Common myeloid progenitor, CD34-positive (primary cell): ENCODE measurements around the gene XIRP1.
A peak's percentile ranks its signal among the peaks of the same experiment; 100 is the strongest.

Experiments used
- CTCF ChIA-PET: fragments of 350-600 bp; sonication (Branson Sonifier 250); formaldehyde crosslinking; loops from one replicate; lab custom pipeline; 2021; ENCODE audit warnings: antibody characterized with exemption; lab: Charles Lee
- POLR2A ChIA-PET: fragments of 350-600 bp; sonication (Branson Sonifier 250); formaldehyde crosslinking; loops from one replicate; lab custom pipeline; 2021; ENCODE audit warnings: antibody characterized with exemption; lab: Charles Lee
- DNase-seq, 3 donors: peaks; one replicate each; pipeline versions ENCODE4 v3.0.0 to v3.0.0-alpha.2; 2013
- H3K27ac ChIP-seq, 2 experiments: 1 replicate in 1 of 2; 2 replicates in 1 of 2; pipeline ENCODE4 v1.7.0; 2013; ENCODE audit warnings: inconsistent platforms in 2 of 2, low read length in 2 of 2, mild to moderate bottlenecking in 2 of 2, low read depth in 1 of 2, moderate library complexity in 1 of 2; ENCODE audit not compliant: severe bottlenecking in 2 of 2, insufficient read depth in 1 of 2, poor library complexity in 1 of 2
- H3K27me3 ChIP-seq, 5 experiments: replicated peaks in 2 of 5; 1 replicate in 3 of 5; 2 replicates in 2 of 5; pipeline versions ENCODE4 v1.6.1 to v1.7.0; 2013; ENCODE audit warnings: low read length in 4 of 5, mild to moderate bottlenecking in 2 of 5, moderate library complexity in 2 of 5, inconsistent platforms in 1 of 5; ENCODE audit not compliant: insufficient read depth in 5 of 5, control insufficient read depth in 4 of 5
- H3K36me3 ChIP-seq, 4 experiments: 1 replicate in 2 of 4; 2 replicates in 2 of 4; pipeline versions ENCODE4 v1.6.1 to v1.7.0; 2013; ENCODE audit warnings: low read length in 3 of 4, control low read depth in 1 of 4, mild to moderate bottlenecking in 1 of 4; ENCODE audit not compliant: control insufficient read depth in 4 of 4, insufficient read depth in 4 of 4
- H3K4me1 ChIP-seq, 4 experiments: 1 replicate in 3 of 4; 2 replicates in 1 of 4; pipeline versions ENCODE4 v1.6.1 to v1.7.1; 2013; ENCODE audit warnings: low read length in 3 of 4, mild to moderate bottlenecking in 3 of 4, control low read depth in 1 of 4, inconsistent platforms in 1 of 4, moderate library complexity in 1 of 4; ENCODE audit not compliant: control insufficient read depth in 4 of 4, insufficient read depth in 4 of 4; ENCODE audit errors: control extremely low read depth in 1 of 4
- H3K4me3 ChIP-seq, 7 experiments: 1 replicate in 4 of 7; 2 replicates in 3 of 7; pipeline versions ENCODE4 v1.5.1 to v1.7.0; 2013; ENCODE audit warnings: mild to moderate bottlenecking in 7 of 7, low read length in 6 of 7, moderate library complexity in 6 of 7, inconsistent platforms in 2 of 7, low read depth in 2 of 7, control low read depth in 1 of 7; ENCODE audit not compliant: insufficient read depth in 4 of 7, control insufficient read depth in 1 of 7; ENCODE audit errors: extremely low read depth in 1 of 7
- H3K9me3 ChIP-seq, 5 experiments: 1 replicate in 4 of 5; 2 replicates in 1 of 5; pipeline versions ENCODE4 v1.6.1 to v1.7.1; 2013; ENCODE audit warnings: low read length in 4 of 5, mild to moderate bottlenecking in 2 of 5, inconsistent platforms in 1 of 5, low read depth in 1 of 5, moderate library complexity in 1 of 5; ENCODE audit not compliant: control insufficient read depth in 4 of 5, insufficient read depth in 2 of 5; ENCODE audit errors: control extremely low read depth in 1 of 5
- WGBS: methylation state at CpG from one replicate; pipeline ENCODE4 v1.1.5; 2013; ENCODE audit not compliant: insufficient coverage; 5-methylcytosine and 5-hydroxymethylcytosine counted together

The XIRP1 gene

DNA sequence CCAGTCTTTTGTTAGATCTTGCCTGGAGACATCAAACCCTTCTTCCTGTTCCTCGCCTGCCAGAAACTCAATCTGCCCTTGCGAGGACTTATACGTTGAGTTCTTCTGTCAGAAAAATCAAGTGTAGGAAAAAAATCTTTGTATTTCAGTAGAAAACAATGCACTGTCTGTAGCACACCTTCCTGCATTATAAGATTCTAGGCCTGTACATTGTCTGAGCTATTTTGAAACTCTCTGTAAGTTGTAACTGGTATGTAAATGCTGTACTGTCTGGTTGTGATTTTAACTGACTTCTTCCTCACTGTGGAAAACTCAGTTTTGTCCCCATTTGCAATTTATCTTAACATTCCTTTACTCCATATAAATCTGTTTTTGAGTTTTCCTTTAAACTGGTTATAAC, 17.7 kb upstream of the XIRP1 start:
- DNase-seq: no peak
- Histone ChIP-seq H3K36me3 (no peaks in the 10 kb centered on the region), H3K4me1 (peaks cover 0 to 21% (median 4%) of the 10 kb centered on the region in 4 experiments), H3K27ac (no peak overlapping the region), H3K4me3 (no peak overlapping the region), H3K27me3 (no peaks in the 10 kb centered on the region), H3K9me3 (no peaks in the 10 kb centered on the region)
- WGBS: 100% methylated on average over 2 of the region's 3 CpGs
- ChIA-PET CTCF (interaction anchor here (1.1 to 10.0 kb wide), 11 partner anchors 8 to 79 kb away, joined by 3 to 94 read pairs (median 5); partner anchors contain the start of gene XIRP1), POLR2A (no interaction called here)

DNA sequence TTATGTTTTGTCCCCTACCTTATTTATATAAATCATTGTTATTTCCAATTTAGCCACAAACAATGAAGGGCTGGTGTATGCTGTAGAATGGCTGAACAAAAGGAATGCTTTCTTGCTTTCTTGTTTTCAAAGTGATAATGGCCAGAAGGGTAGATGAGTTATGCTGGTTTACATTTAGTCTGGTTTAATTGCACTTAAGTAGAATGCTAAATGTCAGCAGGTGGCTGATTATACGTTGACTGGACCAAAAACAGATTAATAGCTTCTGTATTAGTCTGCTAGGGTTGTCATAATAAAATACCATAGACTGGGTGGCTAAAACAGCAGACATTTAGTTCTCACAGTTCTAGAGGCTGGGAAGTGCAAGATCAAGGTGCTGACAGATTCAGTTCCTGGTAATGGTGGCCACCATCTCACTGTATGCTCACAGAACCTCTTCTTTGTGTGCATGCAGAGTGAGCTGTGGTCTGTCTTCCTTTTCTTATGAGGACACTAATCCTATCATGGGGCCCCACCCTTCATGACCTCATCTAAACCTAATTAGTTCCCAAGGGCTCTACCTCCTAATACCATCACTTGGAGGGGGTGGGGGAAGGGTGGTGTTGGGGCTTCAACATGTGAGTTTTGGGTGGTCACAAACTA, 17.1 kb upstream of the XIRP1 start:
- H3K9me3 ChIP-seq: no peaks in the 10 kb centered on the region
- H3K27me3 ChIP-seq: no peaks in the 10 kb centered on the region
- H3K4me3 ChIP-seq: no peak overlapping the region
- H3K36me3 ChIP-seq: no peaks in the 10 kb centered on the region
- WGBS: 100% methylated on average over 1 of the region's 1 CpG
- ChIA-PET CTCF (interaction anchor here (1.1 to 4.3 kb wide), 11 partner anchors 8 to 103 kb away, joined by 3 to 36 read pairs (median 5); partner anchors contain the start of gene XIRP1), POLR2A (no interaction called here)
- peaks cover 0 to 21% (median 4%) of the 10 kb centered on the region in 4 experiments for H3K4me1 ChIP-seq
- no peak overlapping the region for H3K27ac ChIP-seq
- no peak for DNase-seq

DNA sequence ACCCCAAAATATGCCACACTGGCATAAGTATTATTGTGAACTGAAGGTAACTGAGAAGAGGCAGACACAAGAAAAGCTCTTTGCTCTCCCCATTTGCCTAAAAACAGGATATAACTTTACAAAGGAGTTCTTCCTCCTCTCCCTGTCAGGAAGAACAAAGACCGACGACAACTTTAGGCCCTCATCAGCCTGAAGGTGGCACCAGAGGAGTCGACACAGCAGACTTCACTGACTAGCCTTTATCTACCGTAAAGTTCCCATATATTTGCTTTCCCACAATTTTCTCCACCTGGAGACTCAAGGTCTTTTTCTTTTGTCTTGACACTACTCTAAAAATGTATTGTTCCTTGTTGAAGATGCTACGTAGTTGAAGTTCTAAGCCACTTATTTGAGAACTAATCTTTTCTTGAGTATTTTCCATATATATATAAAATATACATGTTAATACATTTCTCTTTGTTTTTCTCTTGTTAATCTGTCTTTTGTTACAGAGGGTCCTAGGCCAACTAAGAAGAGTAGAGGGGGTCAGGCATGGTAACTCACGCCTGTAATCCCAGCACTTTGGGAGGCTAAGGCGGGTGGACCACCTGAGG, 16.2 kb upstream of the XIRP1 start:
- Histone ChIP-seq H3K9me3 (no peaks in the 10 kb centered on the region), H3K36me3 (no peaks in the 10 kb centered on the region), H3K27ac (no peak overlapping the region), H3K4me1 (peaks cover 0 to 14% (median 4%) of the 10 kb centered on the region in 4 experiments), H3K4me3 (no peak overlapping the region), H3K27me3 (no peaks in the 10 kb centered on the region)
- WGBS: 20% methylated on average over 5 of the region's 7 CpGs
- ChIA-PET CTCF (interaction anchor here (0.8 to 4.3 kb wide), 16 partner anchors 9 to 102 kb away, joined by 3 to 36 read pairs (median 4); partner anchors contain the start of gene XIRP1), POLR2A (no interaction called here)
- peak; percentile 49 to 60 (median 53) for DNase-seq

DNA sequence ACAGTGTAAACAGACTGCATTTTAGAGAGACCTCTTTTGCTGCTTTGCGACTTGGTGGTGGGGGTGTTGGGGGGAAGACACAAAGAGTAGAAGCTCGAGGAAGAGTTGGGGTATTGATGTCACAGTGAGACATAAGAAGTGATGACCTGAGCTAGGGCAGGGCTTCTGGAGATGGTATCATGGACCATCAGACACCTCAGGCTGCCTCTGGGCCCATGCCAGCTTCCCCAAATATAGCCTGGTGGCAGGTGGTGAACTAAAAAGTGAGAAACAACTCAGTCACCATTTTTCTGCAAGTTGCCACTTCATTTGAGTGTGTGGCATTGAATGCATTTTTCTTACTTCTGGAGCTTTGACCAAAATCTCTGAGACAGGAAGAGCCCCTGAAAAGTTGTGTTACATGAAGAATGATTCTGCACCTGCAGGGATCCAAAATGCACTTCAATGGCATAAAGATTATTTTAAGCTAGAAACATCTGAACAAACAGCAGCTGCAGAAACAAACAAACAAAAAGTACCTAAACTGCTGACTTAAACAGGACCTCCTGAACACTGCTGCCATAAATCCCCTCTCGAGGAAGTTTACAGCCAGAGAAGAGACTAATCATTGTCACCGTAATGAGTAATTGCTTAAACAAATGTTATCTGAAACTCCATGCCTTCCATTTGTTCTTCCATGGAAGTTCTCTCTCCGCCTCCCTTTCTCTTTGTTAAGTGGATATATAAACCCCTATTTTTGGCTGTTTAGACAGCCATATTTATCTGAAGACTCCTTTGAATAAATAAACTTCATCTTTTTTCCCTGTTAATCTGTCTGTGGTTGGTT, 15.2 kb upstream of the XIRP1 start:
- Histone ChIP-seq H3K9me3 (no peaks in the 10 kb centered on the region), H3K4me3 (no peak overlapping the region), H3K27ac (no peak overlapping the region), H3K36me3 (no peaks in the 10 kb centered on the region), H3K27me3 (no peaks in the 10 kb centered on the region), H3K4me1 (peaks cover 0 to 9% (median 4%) of the 10 kb centered on the region in 4 experiments)
- 90% methylated on average over 4 of the region's 5 CpGs for WGBS
- ChIA-PET POLR2A (no interaction called here), CTCF (interaction anchor here (0.6 to 4.3 kb wide), 17 partner anchors 10 to 101 kb away, joined by 3 to 36 read pairs (median 4); partner anchors contain the start of gene XIRP1)
- no peak for DNase-seq

- Histone ChIP-seq H3K4me3 (no peak overlapping the region), H3K36me3 (no peaks in the 10 kb centered on the region), H3K4me1 (peaks cover 0 to 9% (median 4%) of the 10 kb centered on the region in 4 experiments), H3K27me3 (no peaks in the 10 kb centered on the region), H3K27ac (no peak overlapping the region), H3K9me3 (no peaks in the 10 kb centered on the region)
- DNase-seq: no peak
- CTCF ChIA-PET: interaction anchor here (0.6 to 7.9 kb wide), 8 partner anchors 8 to 84 kb away, joined by 3 to 81 read pairs (median 6); partner anchors contain the start of gene XIRP1
- POLR2A ChIA-PET: no interaction called here
- 100% methylated on average over 5 of the region's 6 CpGs for WGBS
These were observed 13.6 kb upstream of the XIRP1 start for GRCh38 chr3:39205919-39206516.

DNA sequence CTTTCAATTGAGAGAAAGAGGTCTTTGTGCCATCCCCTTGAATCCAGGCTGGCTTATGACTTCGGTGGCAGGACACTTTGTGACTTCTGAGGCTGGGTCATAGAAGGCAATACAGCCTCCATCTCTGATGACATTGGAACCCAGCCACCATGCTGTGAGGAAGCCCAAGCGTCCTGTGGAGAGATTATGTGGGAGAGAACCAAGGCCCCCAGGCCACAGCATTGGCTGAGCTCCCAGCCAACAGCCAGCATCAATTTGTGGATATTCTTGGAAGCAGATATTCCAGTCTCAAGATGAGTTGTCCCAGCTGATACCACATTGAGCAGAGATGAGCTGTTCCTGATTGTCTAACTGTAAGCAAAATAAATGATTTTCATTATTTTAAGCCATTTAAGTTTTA, 12.7 kb upstream of the XIRP1 start:
- no peak for DNase-seq
- no peaks in the 10 kb centered on the region for H3K27me3 ChIP-seq
- no peaks in the 10 kb centered on the region for H3K9me3 ChIP-seq
- CTCF ChIA-PET: interaction anchor here (1.1 to 7.9 kb wide), 9 partner anchors 9 to 84 kb away, joined by 3 to 81 read pairs (median 6); partner anchors contain the start of gene XIRP1
- H3K4me3 ChIP-seq: no peak overlapping the region
- peaks cover 0 to 9% (median 4%) of the 10 kb centered on the region in 4 experiments for H3K4me1 ChIP-seq
- WGBS: 100% methylated on average over 2 of the region's 2 CpGs
- no peaks in the 10 kb centered on the region for H3K36me3 ChIP-seq
- POLR2A ChIA-PET: no interaction called here
- H3K27ac ChIP-seq: no peak overlapping the region
